Osteocyte (in vitro differentiated cells): ENCODE measurements around the gene SH3BP5L. TPM values are rescaled to one million over a fixed set of nuclear protein-coding genes. Genes with fewer than 3 reads are reported as not detected.
A peak's percentile ranks its signal among the peaks of the same experiment; 100 is the strongest.
"Not testable (repeated sequence)": the region's sequence is repeated elsewhere in the genome, so short reads cannot be mapped to it uniquely, and the experiment has no call there.

Source experiments
- DNase-seq: peaks from one replicate; pipeline ENCODE4 v3.0.0; 2021; ENCODE audit warnings: mixed read lengths; ENCODE audit not compliant: unreplicated experiment; ENCODE audit errors: extremely low spot score
- H3K27ac Mint-ChIP-seq: one replicate; pipeline ENCODE4 v1.8.0; 2021; ENCODE audit warnings: mild to moderate bottlenecking, mixed read lengths; ENCODE audit not compliant: unreplicated experiment
- H3K27me3 Mint-ChIP-seq: one replicate; pipeline ENCODE4 v1.8.0; 2021; ENCODE audit warnings: mixed read lengths; ENCODE audit not compliant: unreplicated experiment
- H3K36me3 Mint-ChIP-seq: one replicate; pipeline ENCODE4 v1.8.0; 2021; ENCODE audit warnings: mixed read lengths; ENCODE audit not compliant: unreplicated experiment
- H3K4me1 Mint-ChIP-seq: one replicate; pipeline ENCODE4 v1.8.0; 2021; ENCODE audit warnings: mixed read lengths; ENCODE audit not compliant: unreplicated experiment
- H3K4me3 Mint-ChIP-seq: one replicate; pipeline ENCODE4 v1.8.0; 2021; ENCODE audit warnings: mild to moderate bottlenecking, moderate library complexity, mixed read lengths; ENCODE audit not compliant: unreplicated experiment
- H3K9me3 Mint-ChIP-seq: one replicate; pipeline ENCODE4 v1.8.0; 2021; ENCODE audit warnings: mixed read lengths; ENCODE audit not compliant: unreplicated experiment
- CTCF ChIP-seq: fragments of 200-600 bp; sonication (generic); IDR thresholded peaks from 2 replicates; pipeline ENCODE4 v1.5.0; 2021; ENCODE audit warnings: antibody characterized with exemption, mild to moderate bottlenecking, moderate library complexity
- total RNA-seq: library from RNA; stranded (reverse); gene quantifications from 2 replicates; pipeline ENCODE4 v1.2.1, GENCODE V29; 2021

SH3BP5L gene
- total RNA-seq, 1 donor from 2014 or later = 32.4 TPM

- H3K27me3 Mint-ChIP-seq = peaks cover 14% of the 10 kb centered on the region
- H3K9me3 Mint-ChIP-seq = peaks cover 6% of the 10 kb centered on the region
- H3K27ac Mint-ChIP-seq = no peak overlapping the region
- no peaks in the 10 kb centered on the region for H3K4me1 Mint-ChIP-seq
- no peaks in the 10 kb centered on the region for H3K36me3 Mint-ChIP-seq
- peak; percentile 40 for DNase-seq
- no peak overlapping the region for H3K4me3 Mint-ChIP-seq
- TF ChIP-seq CTCF = no peak
Observed at GRCh38 chr1:248793592-248793991, 32.1 kb downstream of the SH3BP5L start.

GRCh38 chr1:248792342-248792741 lies 33.4 kb downstream of the SH3BP5L start:
- DNase-seq = no peak

GRCh38 chr1:248791010-248791409 lies 34.7 kb downstream of the SH3BP5L start:
- Mint-ChIP-seq H3K36me3 (no peaks in the 10 kb centered on the region), H3K27me3 (no peaks in the 10 kb centered on the region), H3K27ac (no peak overlapping the region), H3K9me3 (peaks cover 6% of the 10 kb centered on the region), H3K4me3 (no peak overlapping the region), H3K4me1 (no peaks in the 10 kb centered on the region)
- TF ChIP-seq CTCF = no peak
- DNase-seq = peak; percentile 53

More at GRCh38 chr1:248792342-248792741, 33.4 kb downstream of the SH3BP5L start:
- H3K9me3 Mint-ChIP-seq = peaks cover 6% of the 10 kb centered on the region
- H3K27ac Mint-ChIP-seq = no peak overlapping the region
- H3K27me3 Mint-ChIP-seq = peaks cover 5% of the 10 kb centered on the region
- no peak for TF ChIP-seq CTCF
- no peak overlapping the region for H3K4me3 Mint-ChIP-seq
- H3K36me3 Mint-ChIP-seq = no peaks in the 10 kb centered on the region
- no peaks in the 10 kb centered on the region for H3K4me1 Mint-ChIP-seq

- Mint-ChIP-seq H3K27me3 (no peaks in the 10 kb centered on the region), H3K36me3 (no peaks in the 10 kb centered on the region), H3K27ac (no peak overlapping the region), H3K4me1 (no peaks in the 10 kb centered on the region), H3K4me3 (no peak overlapping the region), H3K9me3 (peaks cover 6% of the 10 kb centered on the region)
- no peak for TF ChIP-seq CTCF
- DNase-seq = no peak
Observed at GRCh38 chr1:248790456-248790855, 35.3 kb downstream of the SH3BP5L start.

- H3K27ac Mint-ChIP-seq, H3K4me1 Mint-ChIP-seq, H3K9me3 Mint-ChIP-seq, H3K4me3 Mint-ChIP-seq, H3K27me3 Mint-ChIP-seq, H3K36me3 Mint-ChIP-seq: not testable (repeated sequence)
- peak; percentile 40 for DNase-seq
Observed at GRCh38 chr1:248789337-248789736, 36.4 kb downstream of the SH3BP5L start.

- Mint-ChIP-seq H3K4me3 (no peak overlapping the region), H3K27me3 (no peaks in the 10 kb centered on the region), H3K9me3 (peaks cover 3% of the 10 kb centered on the region), H3K36me3 (no peaks in the 10 kb centered on the region), H3K4me1 (no peaks in the 10 kb centered on the region), H3K27ac (no peak overlapping the region)
- DNase-seq = peak; percentile 51
- TF ChIP-seq CTCF = no peak
Observed at GRCh38 chr1:248788327-248788726, 37.4 kb downstream of the SH3BP5L start.
